ENCODE results near the gene ENPP6. TPM values are rescaled to one million over a fixed set of nuclear protein-coding genes. Genes with fewer than 3 reads are reported as not detected.

ENPP6 gene
- total RNA-seq, 4 donors from 2014 or later, result 0.45 TPM; not detected in 3

DNA sequence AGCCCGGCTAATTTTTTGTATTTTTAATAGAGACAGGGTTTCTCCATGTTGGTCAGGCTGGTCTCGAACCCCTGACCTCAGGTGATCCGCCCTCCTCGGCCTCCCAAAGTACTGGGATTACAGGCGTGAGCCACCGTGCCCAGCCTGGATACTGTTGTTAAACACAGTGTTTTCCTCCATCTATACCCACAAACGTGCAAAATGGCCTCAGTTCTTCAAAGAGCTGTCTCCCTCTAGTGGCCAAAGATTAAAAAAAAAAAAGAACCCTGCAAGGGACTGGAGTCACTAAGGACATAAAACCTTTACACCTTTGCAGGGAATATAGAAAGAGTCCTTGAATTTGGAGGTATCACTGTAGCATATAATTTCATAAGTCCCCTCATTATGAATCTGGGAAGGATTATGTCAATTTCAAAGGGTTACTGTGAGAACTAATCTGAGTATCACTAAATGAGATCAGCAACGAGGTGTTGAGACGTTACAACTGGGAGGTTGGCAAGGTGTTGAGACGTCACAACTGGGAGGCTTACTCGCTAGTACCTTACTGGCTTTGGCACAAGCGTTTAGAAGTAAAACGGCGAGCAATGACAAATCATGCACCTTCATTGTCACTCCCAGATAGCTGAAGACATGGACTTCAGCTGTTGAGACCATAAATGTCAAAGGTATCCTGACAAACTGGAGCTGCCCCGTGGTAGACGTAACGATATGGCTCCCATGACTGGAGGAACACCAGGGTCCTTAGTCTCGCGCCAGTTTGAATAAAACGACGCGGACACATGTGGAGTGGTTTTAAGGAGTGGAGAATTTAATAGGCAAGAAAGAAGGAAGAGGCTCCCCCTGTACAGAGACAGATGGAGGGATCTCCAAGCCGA is 33.4 kb upstream of the ENPP6 start:
- DNase-seq, result no peak
- intact Hi-C loops (cut with DNase I), result no loop called here
- H3K4me1 ChIP-seq, result no peaks in the 10 kb centered on the region

GRCh38 chr4:184248216-184248615 is 30.5 kb upstream of the ENPP6 start:
- intact Hi-C loops (cut with DNase I), result no loop called here

More for the DNA sequence above, 33.4 kb upstream of the ENPP6 start:
- no peaks in the 10 kb centered on the region for H3K36me3 ChIP-seq
- no peak overlapping the region for H3K4me3 ChIP-seq (replicated peaks in 1 of 3)
- no peaks in the 10 kb centered on the region for H3K9me3 ChIP-seq
- 77 to 79% methylated on average over 23 of the region's 23 CpGs for WGBS, 2 donors
- no peaks in the 10 kb centered on the region for H3K27me3 ChIP-seq
- TF ChIP-seq CTCF (IDR thresholded peaks at IDR 0.05) (peak; percentile 9 to 64 (median 28)), POLR2A (IDR thresholded peaks at IDR 0.05) (no peak)
- no peak overlapping the region for H3K27ac ChIP-seq

GRCh38 chr4:184247421-184247820 is 29.7 kb upstream of the ENPP6 start:
- no peak for DNase-seq
- Histone ChIP-seq H3K4me3 (replicated peaks in 1 of 3) (no peak overlapping the region), H3K36me3 (no peaks in the 10 kb centered on the region), H3K27me3 (no peaks in the 10 kb centered on the region), H3K9me3 (no peaks in the 10 kb centered on the region), H3K4me1 (no peaks in the 10 kb centered on the region), H3K27ac (no peak overlapping the region)
- intact Hi-C loops (cut with DNase I), result no loop called here
- WGBS, 2 donors, result 90 to 94% methylated on average over 1 of the region's 1 CpG
- TF ChIP-seq POLR2A (IDR thresholded peaks at IDR 0.05) (no peak), CTCF (IDR thresholded peaks at IDR 0.05) (no peak)

More at GRCh38 chr4:184248216-184248615, 30.5 kb upstream of the ENPP6 start:
- H3K27ac ChIP-seq, result no peak overlapping the region
- H3K27me3 ChIP-seq, result no peaks in the 10 kb centered on the region
- WGBS, 2 donors, result 93 to 96% methylated on average over 2 of the region's 2 CpGs
- no peak for DNase-seq
- no peaks in the 10 kb centered on the region for H3K4me1 ChIP-seq
- no peak overlapping the region for H3K4me3 ChIP-seq (replicated peaks in 1 of 3)
- no peaks in the 10 kb centered on the region for H3K36me3 ChIP-seq
- TF ChIP-seq POLR2A (IDR thresholded peaks at IDR 0.05) (no peak), CTCF (IDR thresholded peaks at IDR 0.05) (no peak)
- no peaks in the 10 kb centered on the region for H3K9me3 ChIP-seq

DNA sequence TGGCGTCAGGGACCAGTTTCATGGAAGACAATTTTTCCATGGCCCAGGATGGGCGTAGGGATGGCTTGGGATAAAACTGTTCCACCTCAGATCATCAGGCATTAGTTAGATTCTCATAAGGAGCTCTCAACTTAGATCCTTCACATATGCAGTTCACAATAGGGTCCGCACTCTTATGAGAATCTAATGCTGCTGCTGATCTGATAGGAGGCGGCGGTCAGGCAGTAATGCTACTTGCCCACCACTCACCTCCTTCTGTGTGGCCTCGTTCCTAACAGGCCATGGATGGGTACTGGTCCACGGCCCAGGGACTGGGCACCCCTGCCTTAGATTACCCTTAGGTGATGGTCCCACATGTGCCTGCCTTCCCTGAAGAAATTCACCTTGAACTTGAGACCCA is 28.8 kb upstream of the ENPP6 start:
- TF ChIP-seq POLR2A (IDR thresholded peaks at IDR 0.05) (no peak), CTCF (IDR thresholded peaks at IDR 0.05) (no peak)
- 90 to 98% methylated on average over 7 of the region's 7 CpGs for WGBS, 2 donors
- DNase-seq, result no peak
- H3K9me3 ChIP-seq, result no peaks in the 10 kb centered on the region
- H3K27me3 ChIP-seq, result no peaks in the 10 kb centered on the region
- intact Hi-C loops (cut with DNase I), result no loop called here
- no peak overlapping the region for H3K4me3 ChIP-seq (replicated peaks in 1 of 3)
- no peaks in the 10 kb centered on the region for H3K36me3 ChIP-seq
- H3K27ac ChIP-seq, result no peak overlapping the region
- H3K4me1 ChIP-seq, result no peaks in the 10 kb centered on the region

DNA sequence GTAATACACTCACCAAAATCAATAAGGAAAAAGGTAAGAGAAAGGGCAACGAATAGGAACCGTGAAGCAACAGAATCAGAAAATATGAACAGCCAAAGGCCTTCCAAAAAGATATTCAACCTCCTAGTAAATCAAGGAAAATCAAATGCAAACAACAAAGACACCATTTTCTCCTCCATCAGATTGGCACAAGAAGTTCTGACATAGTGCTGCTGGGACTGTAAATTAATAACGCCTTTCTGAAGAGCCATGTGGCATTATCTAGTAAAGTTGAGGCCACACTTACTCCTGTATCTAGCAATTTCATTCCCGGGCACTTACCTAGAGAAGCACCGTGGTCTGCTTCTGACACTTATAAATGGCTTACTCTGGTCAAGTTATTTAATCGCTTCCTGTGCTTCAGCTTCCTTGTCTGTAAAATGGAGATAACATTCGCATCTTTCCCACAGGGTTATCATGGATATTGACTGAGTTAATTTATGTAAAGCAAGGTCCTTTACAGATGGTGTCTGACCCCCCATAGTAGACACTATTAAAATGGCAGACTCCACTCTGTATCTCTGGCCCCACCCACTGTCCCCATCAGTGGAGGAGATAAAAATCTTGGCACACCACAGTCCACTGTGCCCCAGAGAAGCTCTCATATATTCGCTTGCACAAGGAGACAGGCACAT is 20.5 kb upstream of the ENPP6 start:
- Histone ChIP-seq H3K9me3 (no peaks in the 10 kb centered on the region), H3K4me3 (replicated peaks in 1 of 3) (no peak overlapping the region), H3K36me3 (no peaks in the 10 kb centered on the region), H3K27me3 (no peaks in the 10 kb centered on the region), H3K27ac (no peak overlapping the region), H3K4me1 (no peaks in the 10 kb centered on the region)
- WGBS, 2 donors, result 84 to 86% methylated on average over 8 of the region's 8 CpGs
- TF ChIP-seq CTCF (IDR thresholded peaks at IDR 0.05), result no peak
- no peak for DNase-seq
- intact Hi-C loops (cut with DNase I), result no loop called here
